IMR-90 (cell line): Measurements from ENCODE around the gene HSFX4. TPM values are rescaled to one million over a fixed set of nuclear protein-coding genes. Genes with fewer than 3 reads are reported as not detected.
"Not testable (repeated sequence)": the region's sequence is repeated elsewhere in the genome, so short reads cannot be mapped to it uniquely, and the experiment has no call there.

Source experiments
- ATAC-seq: fragments of 200-7000 bp; cut with Tn5 transposase; 2 replicates; pipeline ENCODE4 v1.9.1; 2020; ENCODE audit warnings: low read depth, mild to moderate bottlenecking, moderate library complexity
- BruUV-seq: library from RNA; stranded (reverse); fragments of 400-500 nt; replicated peaks from 2 replicates; lab custom pipeline; 2021; lab: Mats Ljungman, UMichigan
- CTCF ChIA-PET: fragments of 300-600 bp; formaldehyde crosslinking; extraction: SDS; loops from one replicate; lab custom pipeline; 2021; ENCODE audit warnings: antibody characterized with exemption; lab: Yijun Ruan, JAX
- POLR2A ChIA-PET: fragments of 300-600 bp; sonication (Branson Sonifier 250); formaldehyde crosslinking; loops from one replicate; lab custom pipeline; 2022; ENCODE audit warnings: antibody characterized with exemption; ENCODE audit not compliant: unreplicated experiment; lab: Charles Lee
- DNase-seq: peaks from one replicate; pipeline ENCODE4 v3.0.0; 2013
- H2AFZ ChIP-seq: replicated peaks from 2 replicates; pipeline ENCODE3; 2013; ENCODE audit warnings: low read length, mild to moderate bottlenecking; ENCODE audit not compliant: poor library complexity
- H2AK5ac ChIP-seq: 2 replicates; pipeline ENCODE4 v1.6.1; 2013; ENCODE audit warnings: low read depth, low read length, inconsistent platforms
- H2AK9ac ChIP-seq: replicated peaks from 2 replicates; pipeline ENCODE3; 2013; ENCODE audit warnings: mild to moderate bottlenecking, low read depth, low read length, moderate library complexity; ENCODE audit not compliant: poor library complexity
- H2BK120ac ChIP-seq: 2 replicates; pipeline ENCODE4 v1.6.1; 2013; ENCODE audit warnings: low read depth, low read length, inconsistent platforms
- H2BK15ac ChIP-seq: 3 replicates; pipeline ENCODE4 v1.6.1; 2013; ENCODE audit warnings: low read depth, low read length, inconsistent platforms
- H2BK20ac ChIP-seq: 2 replicates; pipeline ENCODE4 v1.6.1; 2013; ENCODE audit warnings: low read depth, mild to moderate bottlenecking, inconsistent platforms, low read length, moderate library complexity
- H2BK5ac ChIP-seq: 2 replicates; pipeline ENCODE4 v1.6.1; 2013; ENCODE audit warnings: mild to moderate bottlenecking, low read depth, low read length, inconsistent platforms; ENCODE audit not compliant: poor library complexity, severe bottlenecking
- H3K14ac ChIP-seq: replicated peaks from 2 replicates; pipeline ENCODE4 v1.6.1; 2013; ENCODE audit warnings: low read depth, low read length, inconsistent platforms
- H3K18ac ChIP-seq: 2 replicates; pipeline ENCODE4 v1.6.1; 2013; ENCODE audit warnings: low read depth, low read length, control low read depth
- H3K23ac ChIP-seq: 2 replicates; pipeline ENCODE4 v1.6.1; 2013; ENCODE audit warnings: low read depth, low read length, inconsistent platforms
- H3K27ac ChIP-seq: 2 replicates; pipeline ENCODE4 v1.5.1; 2013; ENCODE audit warnings: mild to moderate bottlenecking, control low read depth, low read length; ENCODE audit not compliant: insufficient read depth
- H3K27me3 ChIP-seq: 2 replicates; pipeline ENCODE4 v1.6.1; 2013; ENCODE audit warnings: low read length; ENCODE audit not compliant: control insufficient read depth, insufficient read depth
- H3K36me3 ChIP-seq: 2 replicates; pipeline ENCODE4 v1.6.1; 2013; ENCODE audit warnings: low read length, mixed read lengths; ENCODE audit not compliant: control insufficient read depth, insufficient read depth
- H3K4ac ChIP-seq: 2 replicates; pipeline ENCODE4 v1.6.1; 2013; ENCODE audit warnings: low read depth, low read length, inconsistent platforms
- H3K4me1 ChIP-seq: 2 replicates; pipeline ENCODE4 v1.6.1; 2013; ENCODE audit warnings: low read length, mixed read lengths; ENCODE audit not compliant: control insufficient read depth, insufficient read depth
- H3K4me2 ChIP-seq: 2 replicates; pipeline ENCODE4 v1.6.1; 2013; ENCODE audit warnings: low read depth, mild to moderate bottlenecking, control low read depth, low read length, moderate library complexity
- H3K4me3 ChIP-seq: 2 replicates; pipeline ENCODE4 v1.5.1; 2013; ENCODE audit warnings: low read depth, mild to moderate bottlenecking, control low read depth, low read length, moderate library complexity; ENCODE audit not compliant: insufficient read depth
- H3K56ac ChIP-seq: 2 replicates; pipeline ENCODE4 v1.6.1; 2013; ENCODE audit warnings: low read length, inconsistent platforms; ENCODE audit not compliant: insufficient read depth; ENCODE audit errors: extremely low read depth
- H3K79me1 ChIP-seq, 2 experiments: 2 replicates each; pipeline ENCODE4 v1.6.1; 2013; ENCODE audit warnings: low read length in 2 of 2, inconsistent platforms in 1 of 2, low read depth in 1 of 2
- H3K9ac ChIP-seq: 2 replicates; pipeline ENCODE4 v1.6.1; 2013; ENCODE audit warnings: low read depth, low read length, control low read depth
- H3K9me1 ChIP-seq: 2 replicates; pipeline ENCODE4 v1.6.1; 2013; ENCODE audit warnings: low read length, inconsistent platforms; ENCODE audit not compliant: insufficient read depth
- H3K9me3 ChIP-seq: 2 replicates; pipeline ENCODE4 v1.6.1; 2013; ENCODE audit warnings: low read length; ENCODE audit not compliant: control insufficient read depth, insufficient read depth
- H4K20me1 ChIP-seq: 2 replicates; pipeline ENCODE4 v1.6.1; 2013; ENCODE audit warnings: low read length, inconsistent platforms; ENCODE audit not compliant: insufficient read depth
- H4K5ac ChIP-seq: 2 replicates; pipeline ENCODE4 v1.6.1; 2013; ENCODE audit warnings: mild to moderate bottlenecking, low read depth, low read length, control low read depth
- H4K8ac ChIP-seq, 2 experiments: 2 replicates each; pipeline ENCODE4 v1.6.1; 2013; ENCODE audit warnings: low read depth in 2 of 2, low read length in 2 of 2, control low read depth in 1 of 2, inconsistent platforms in 1 of 2
- H4K91ac ChIP-seq: 2 replicates; pipeline ENCODE4 v1.6.1; 2013; ENCODE audit warnings: low read depth, low read length, inconsistent platforms; ENCODE audit not compliant: insufficient read depth
- WGBS, 2 experiments: methylation state at CpG; one replicate each; pipeline versions ENCODE4 v1.1.5 to v1.1.7; 2013; ENCODE audit warnings: missing lambda C conversion rate in 2 of 2; ENCODE audit not compliant: insufficient read length in 1 of 2; ENCODE audit errors: extremely low coverage in 2 of 2; 5-methylcytosine and 5-hydroxymethylcytosine counted together
- dilution Hi-C: fragments of 300-500 bp; cut with HindIII; formaldehyde crosslinking; loops from one replicate; pipeline ENCODE4 v1.14.3; 2018; ENCODE audit warnings: low sequenced_read_pairs; ENCODE audit not compliant: unreplicated experiment
- in situ Hi-C: fragments of 300-500 bp; cut with MboI; formaldehyde crosslinking; loops from 3 replicates; pipeline ENCODE4 v1.14.3; 2019; ENCODE audit warnings: low sequenced_read_pairs, inconsistent platforms, mixed read lengths
- intact Hi-C: fragments of 100-400 bp; cut with micrococcal nuclease; formaldehyde crosslinking; loops from 2 replicates; pipeline ENCODE4 v1.10.0; 2022
- polyA plus RNA-seq, 3 experiments: library from polyadenylated mRNA; depleted of rRNA; stranded (reverse); fragments of >200 nt; gene quantifications; 2 replicates each; pipeline ENCODE4 v1.2.3, GENCODE V29; 2012; ENCODE audit warnings: low replicate concordance in 1 of 3
- total RNA-seq: library from RNA; depleted of rRNA; stranded (reverse); fragments of >200 nt; gene quantifications from 2 replicates; pipeline ENCODE4 v1.2.3, GENCODE V29; 2012

The HSFX4 gene
- total and polyA plus RNA-seq, 2 of the 4 experiments (the other 2 are of a cell fraction), result not detected

- H3K23ac ChIP-seq, intact Hi-C loops, dilution Hi-C loops, H2AK5ac ChIP-seq, H3K27ac ChIP-seq, H4K20me1 ChIP-seq, H3K4me1 ChIP-seq, DNase-seq, POLR2A ChIA-PET, H3K79me1 ChIP-seq, H2BK20ac ChIP-seq, H3K4me3 ChIP-seq, H3K9me3 ChIP-seq, H2AFZ ChIP-seq, H4K91ac ChIP-seq, BruUV-seq, ATAC-seq, H3K9ac ChIP-seq, H3K9me1 ChIP-seq, CTCF ChIA-PET, H3K4ac ChIP-seq, in situ Hi-C loops, H3K56ac ChIP-seq, H2BK15ac ChIP-seq, H3K14ac ChIP-seq, H3K36me3 ChIP-seq, H4K8ac ChIP-seq, H2BK120ac ChIP-seq, H3K27me3 ChIP-seq, H2BK5ac ChIP-seq, H4K5ac ChIP-seq, H3K18ac ChIP-seq, H3K4me2 ChIP-seq, H2AK9ac ChIP-seq: not testable (repeated sequence)
- no CpG with 5 or more reads among the region's 5 CpGs for WGBS, 2 experiments
Observed at GRCh38 chrX:149924434-149924833, 4.9 kb upstream of the HSFX4 start.

GRCh38 chrX:149927245-149927963 is 2.0 kb upstream of the HSFX4 start:
- H3K56ac ChIP-seq, H4K5ac ChIP-seq, H3K4me1 ChIP-seq, H2BK120ac ChIP-seq, H3K4ac ChIP-seq, H3K23ac ChIP-seq, POLR2A ChIA-PET, H3K14ac ChIP-seq, H2AK9ac ChIP-seq, H4K91ac ChIP-seq, H3K9me3 ChIP-seq, H3K9ac ChIP-seq, H4K20me1 ChIP-seq, H3K36me3 ChIP-seq, H2BK20ac ChIP-seq, CTCF ChIA-PET, intact Hi-C loops, H3K27me3 ChIP-seq, H2BK5ac ChIP-seq, H4K8ac ChIP-seq, in situ Hi-C loops, DNase-seq, ATAC-seq, H2AK5ac ChIP-seq, H3K9me1 ChIP-seq, H3K4me3 ChIP-seq, H3K79me1 ChIP-seq, H3K18ac ChIP-seq, H3K4me2 ChIP-seq, H2AFZ ChIP-seq, dilution Hi-C loops, BruUV-seq, H3K27ac ChIP-seq, H2BK15ac ChIP-seq: not testable (repeated sequence)
- WGBS, 2 experiments, result no CpG with 5 or more reads among the region's 8 CpGs
